GM13976 (cell line): ENCODE measurements around the gene IGSF8.

Experiments
- DNase-seq: peaks from one replicate; pipeline ENCODE4 v3.0.0; 2012; ENCODE audit warnings: low spot score
- CTCF ChIP-seq: IDR thresholded peaks from 2 replicates; pipeline ENCODE4 v1.5.1; 2012; ENCODE audit warnings: borderline replicate concordance, mild to moderate bottlenecking; ENCODE audit not compliant: insufficient read depth; ENCODE audit errors: extremely low read depth, missing control alignments, control extremely low read depth
- in situ Hi-C: fragments of 300-500 bp; cut with MboI; formaldehyde crosslinking; loops from one replicate; pipeline ENCODE4 v1.12.0; 2022; ENCODE audit warnings: low sequenced_read_pairs, mixed read lengths, inconsistent platforms; ENCODE audit not compliant: unreplicated experiment

IGSF8 gene

GRCh38 chr1:160107512-160107911 is 9.1 kb upstream of the IGSF8 start:
- DNase-seq, result no peak
- TF ChIP-seq CTCF, result no peak
- in situ Hi-C loops, result no loop called here

- no peak for DNase-seq
- in situ Hi-C loops, result no loop called here
- no peak for TF ChIP-seq CTCF
Measured at GRCh38 chr1:160105155-160105554, 6.7 kb upstream of the IGSF8 start.

GRCh38 chr1:160104486-160104885 is 6.1 kb upstream of the IGSF8 start:
- no peak for TF ChIP-seq CTCF
- no peak for DNase-seq
- in situ Hi-C loops, result no loop called here

DNA sequence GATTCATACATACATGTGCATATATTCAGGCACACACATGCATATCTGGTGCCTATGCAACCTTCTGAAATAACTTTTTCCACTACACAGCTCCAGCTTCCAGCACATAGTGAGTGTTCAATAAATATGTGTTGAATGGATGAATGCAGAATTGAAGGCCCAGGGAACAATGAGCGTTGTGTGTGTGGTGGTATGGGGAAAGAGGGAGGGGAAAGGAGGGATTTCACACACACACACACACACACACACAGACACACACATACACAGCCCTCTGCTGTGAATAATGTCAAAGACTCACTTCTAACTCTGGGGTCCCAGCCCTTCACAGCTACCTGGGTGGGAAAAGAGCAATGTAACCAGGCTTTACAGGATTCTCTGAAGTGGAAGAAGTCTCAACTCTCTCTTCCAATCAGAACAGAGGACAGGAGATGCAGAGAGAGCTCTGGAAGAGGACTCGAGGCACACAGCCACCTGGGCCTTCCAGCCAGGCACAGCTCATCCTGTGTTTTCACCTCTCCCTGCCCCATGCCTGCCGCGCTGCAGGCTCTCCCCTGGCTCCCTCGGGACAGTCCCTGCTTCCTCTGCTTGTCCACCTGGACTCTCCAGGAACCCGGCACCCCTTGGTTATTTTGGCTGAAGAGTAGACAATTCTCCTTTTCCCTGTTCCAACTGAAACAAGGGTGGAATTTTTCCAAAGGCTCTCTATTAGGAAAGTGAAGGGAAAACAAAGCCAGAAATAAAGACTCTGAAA is 5.4 kb upstream of the IGSF8 start:
- no peak for TF ChIP-seq CTCF
- in situ Hi-C loops, result no loop called here
- DNase-seq, result no peak

- TF ChIP-seq CTCF, result no peak
- DNase-seq, result no peak
- in situ Hi-C loops, result no loop called here
Measured at GRCh38 chr1:160101717-160102522, 3.5 kb upstream of the IGSF8 start.

DNA sequence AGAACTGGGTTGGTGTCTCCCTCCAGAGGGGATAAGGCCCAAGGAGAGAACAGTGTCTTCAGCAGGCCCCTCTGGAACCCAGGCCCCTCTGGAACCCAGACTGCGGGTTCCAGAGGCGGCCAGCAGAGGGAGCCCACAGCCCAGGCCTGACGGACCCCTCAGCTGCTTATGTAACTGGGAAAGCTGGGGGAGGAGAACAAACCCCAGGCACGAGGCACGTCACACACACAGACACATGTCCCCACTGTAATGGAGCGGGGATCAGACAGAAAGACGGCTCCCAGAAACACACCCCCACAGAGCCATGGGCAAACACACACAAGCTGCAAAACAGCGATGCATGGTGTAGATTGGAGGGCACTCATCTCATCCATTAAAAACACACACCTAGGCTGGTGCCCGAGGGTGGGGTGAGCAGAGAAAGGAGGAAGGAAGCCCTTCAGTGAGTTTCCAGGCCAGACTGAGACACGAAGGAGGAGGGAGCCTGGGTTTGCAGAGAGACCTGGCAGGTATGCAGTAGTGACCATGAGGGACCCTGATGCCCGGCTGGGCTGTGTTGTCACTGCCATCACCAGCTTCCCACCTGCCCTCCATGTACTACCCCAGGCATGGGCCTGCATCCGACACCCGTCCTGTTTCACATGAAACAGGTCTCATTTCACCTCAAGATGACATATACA is 2.8 kb upstream of the IGSF8 start:
- in situ Hi-C loops, result no loop called here
- peak; percentile 85 for DNase-seq
- peak; percentile 85 for TF ChIP-seq CTCF
